ENCODE data around the gene UBAP2L.
A peak's percentile ranks its signal among the peaks of the same experiment; 100 is the strongest.
"Not testable (repeated sequence)": the region's sequence is repeated elsewhere in the genome, so short reads cannot be mapped to it uniquely, and the experiment has no call there.

The UBAP2L gene

GRCh38 chr1:154312229-154313065, 91.7 kb downstream of the UBAP2L start:
- not testable (repeated sequence) for DNase-seq (ENCODE audit: low spot score)

GRCh38 chr1:154313066-154313356, 92.3 kb downstream of the UBAP2L start:
- DNase-seq (ENCODE audit: low spot score) = no peak

GRCh38 chr1:154314226-154314625, 93.5 kb downstream of the UBAP2L start:
- not testable (repeated sequence) for DNase-seq (ENCODE audit: low spot score)

GRCh38 chr1:154316704-154317103, 95.9 kb downstream of the UBAP2L start:
- peak; percentile 35 for DNase-seq (ENCODE audit: low spot score)

- DNase-seq (ENCODE audit: low spot score) = no peak
Measured at GRCh38 chr1:154318386-154318785, 97.6 kb downstream of the UBAP2L start.

Measured in NAMALWA (cell line).